Activated T-helper 9 cell treated with anti-CD3 and anti-CD28 coated beads, Interleukin-2, amount 50 U/mL, for 16 hours (primary cell): ENCODE data around the gene BTBD19.
"Not testable (repeated sequence)": the region's sequence is repeated elsewhere in the genome, so short reads cannot be mapped to it uniquely, and the experiment has no call there.

Source experiments
- DNase-seq: peaks from one replicate; pipeline ENCODE4 v3.0.0-alpha.2; 2020; ENCODE audit warnings: low read depth

The BTBD19 gene, protein sequence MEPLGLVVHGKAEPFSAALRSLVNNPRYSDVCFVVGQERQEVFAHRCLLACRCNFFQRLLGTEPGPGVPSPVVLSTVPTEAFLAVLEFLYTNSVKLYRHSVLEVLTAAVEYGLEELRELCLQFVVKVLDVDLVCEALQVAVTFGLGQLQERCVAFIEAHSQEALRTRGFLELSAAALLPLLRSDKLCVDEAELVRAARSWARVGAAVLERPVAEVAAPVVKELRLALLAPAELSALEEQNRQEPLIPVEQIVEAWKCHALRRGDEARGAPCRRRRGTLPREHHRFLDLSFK

DNA sequence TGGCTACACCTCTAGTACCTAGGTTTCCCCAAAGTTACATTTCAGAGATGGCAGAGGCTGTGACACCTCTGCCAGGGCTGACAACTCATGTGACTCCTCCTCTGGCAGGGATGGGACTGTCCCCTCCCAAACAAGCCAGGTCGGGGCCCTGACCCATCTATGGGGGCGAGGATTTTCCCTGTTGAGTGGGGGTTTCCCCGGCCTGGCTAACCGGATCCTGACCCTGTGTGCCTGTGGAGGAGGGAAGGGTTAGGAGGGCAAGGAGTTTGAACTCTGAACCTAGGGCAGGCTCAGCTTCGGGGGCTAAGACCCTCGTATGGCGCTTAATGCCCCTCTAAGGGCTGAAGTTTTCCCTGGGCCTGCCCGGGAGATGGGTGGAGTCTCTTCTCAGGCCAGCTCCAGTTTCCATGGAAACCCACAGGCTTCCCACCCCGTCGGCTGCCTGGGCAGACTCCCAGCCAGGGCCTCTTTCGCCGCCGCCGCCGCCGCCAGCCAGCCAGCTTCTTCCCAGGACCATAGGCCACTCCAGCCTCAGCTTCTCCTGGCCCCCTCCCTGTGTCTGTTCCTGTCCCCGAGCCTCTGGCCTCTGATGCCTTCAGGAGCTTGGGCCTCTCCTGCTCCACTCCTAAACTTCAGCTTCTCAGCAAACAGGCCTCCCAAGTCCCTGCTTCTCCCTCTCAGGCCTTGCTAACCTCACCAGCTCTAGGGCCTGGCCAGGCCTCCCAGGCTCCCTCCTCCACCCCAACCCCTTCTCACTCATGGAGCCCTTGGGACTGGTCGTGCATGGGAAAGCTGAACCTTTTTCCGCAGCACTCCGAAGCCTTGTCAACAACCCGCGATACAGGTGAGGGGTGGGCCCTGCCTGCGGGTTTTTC, at the start of gene BTBD19:
Gene BTBD19, plus strand, starts transcription at position 461 of the 875 bp plus-strand sequence. Its CDS starts 298 bp downstream, at position 759.
- peak; percentile 75 for DNase-seq

DNA sequence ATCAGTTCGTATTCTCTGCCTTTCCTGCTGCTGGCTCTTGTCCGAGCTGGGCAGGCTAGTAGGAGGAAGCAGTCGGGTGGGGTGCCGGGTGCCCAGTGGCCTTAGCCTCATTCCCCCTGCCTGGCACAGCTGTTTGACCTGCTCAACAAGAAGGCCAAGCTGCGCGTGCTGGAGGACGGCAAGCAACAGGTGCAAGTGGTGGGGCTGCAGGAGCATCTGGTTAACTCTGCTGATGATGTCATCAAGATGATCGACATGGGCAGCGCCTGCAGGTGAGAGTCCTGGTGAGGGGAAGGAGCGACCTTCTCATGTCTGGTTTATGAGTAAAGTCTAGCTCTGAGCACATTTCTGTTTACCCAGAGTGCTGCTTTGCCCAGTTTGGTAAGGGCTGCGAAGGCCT, 49.2 kb upstream of the BTBD19 start:
- DNase-seq: no peak

DNA sequence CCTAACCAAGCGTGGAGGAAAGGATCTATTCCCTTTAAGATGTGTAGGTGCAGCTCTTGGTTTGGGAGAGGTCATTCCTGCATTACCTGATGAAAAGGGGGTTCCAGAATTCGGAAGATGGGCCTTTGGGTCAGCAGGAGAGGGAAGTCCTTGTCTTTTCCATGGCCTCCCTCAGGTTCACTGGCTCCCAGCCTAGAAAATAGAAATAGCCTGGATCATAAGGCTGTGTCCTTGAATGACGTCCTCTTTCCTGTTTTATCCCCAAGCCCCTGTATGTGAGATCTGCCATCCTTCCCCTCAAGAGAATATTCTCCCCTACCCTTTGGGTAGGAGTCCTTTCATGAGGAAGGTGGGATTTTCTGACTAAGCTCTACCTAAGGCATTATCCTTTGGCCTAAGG, 47.4 kb upstream of the BTBD19 start:
- no peak for DNase-seq

DNA sequence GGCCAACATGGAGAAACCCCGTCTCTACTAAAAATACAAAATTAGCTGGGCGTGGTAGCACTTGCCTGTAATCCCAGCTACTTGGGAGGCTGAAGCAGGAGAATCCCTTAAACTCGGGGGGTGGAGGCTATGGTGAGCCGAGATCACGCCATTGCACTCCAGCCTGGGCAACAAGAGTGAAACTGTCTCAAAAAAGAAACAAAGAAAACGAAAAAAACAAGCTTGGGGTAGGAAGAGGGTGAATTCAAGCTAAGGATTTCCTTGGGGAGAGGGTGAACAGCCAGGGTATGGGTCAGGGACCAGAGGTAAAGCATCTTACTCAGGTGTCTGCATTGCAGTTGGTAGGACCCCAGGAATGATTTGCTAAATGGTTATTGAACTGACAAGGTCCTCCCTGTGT, 41.9 kb upstream of the BTBD19 start:
- DNase-seq: not testable (repeated sequence)

DNA sequence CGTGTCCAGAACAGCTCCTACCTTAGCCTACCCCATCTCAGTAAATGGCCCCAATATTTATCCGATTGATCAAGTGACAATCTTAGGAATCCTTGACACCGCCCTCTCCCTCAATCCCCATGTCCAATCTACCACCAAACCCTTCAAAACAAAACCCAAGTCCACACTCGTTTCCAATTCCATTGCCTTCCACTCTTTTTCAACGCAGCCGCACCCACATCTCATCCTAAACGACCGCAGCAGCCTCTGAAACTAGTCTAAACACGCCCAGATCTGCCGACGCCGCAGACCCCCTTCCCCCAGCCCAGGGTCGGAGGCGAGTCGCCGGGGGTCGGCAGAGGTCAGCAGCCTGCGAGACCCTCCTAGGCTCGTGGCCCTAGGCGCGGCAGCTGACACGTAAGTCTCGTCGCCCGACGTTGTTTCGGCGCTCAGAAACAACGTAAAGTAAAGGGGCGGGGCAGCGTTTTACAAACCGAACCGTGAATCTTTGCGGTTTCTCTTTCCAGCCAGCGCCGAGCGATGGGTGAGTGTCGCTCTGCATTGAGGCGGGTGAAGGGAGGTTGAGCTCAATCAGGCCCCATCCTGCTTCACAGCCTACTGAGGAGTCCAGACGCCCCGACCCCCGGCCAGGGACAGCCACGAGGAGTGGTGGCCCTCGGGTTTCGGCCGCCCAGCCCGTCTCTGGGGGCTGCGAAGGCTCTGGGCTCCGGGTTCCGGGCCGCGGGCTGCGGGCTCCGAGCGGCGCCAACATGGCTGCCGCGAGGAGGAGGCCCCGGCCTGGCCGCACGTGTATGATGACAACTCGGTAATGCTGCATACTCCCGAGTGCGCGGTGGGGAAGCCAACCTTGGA, 33.0 kb upstream of the BTBD19 start, which contains the start of gene RPS8:
Gene RPS8, plus strand, starts transcription at position 463 of the 852 bp plus-strand sequence. Its CDS starts 57 bp downstream, at position 520.
- DNase-seq: peak; percentile 85

DNA sequence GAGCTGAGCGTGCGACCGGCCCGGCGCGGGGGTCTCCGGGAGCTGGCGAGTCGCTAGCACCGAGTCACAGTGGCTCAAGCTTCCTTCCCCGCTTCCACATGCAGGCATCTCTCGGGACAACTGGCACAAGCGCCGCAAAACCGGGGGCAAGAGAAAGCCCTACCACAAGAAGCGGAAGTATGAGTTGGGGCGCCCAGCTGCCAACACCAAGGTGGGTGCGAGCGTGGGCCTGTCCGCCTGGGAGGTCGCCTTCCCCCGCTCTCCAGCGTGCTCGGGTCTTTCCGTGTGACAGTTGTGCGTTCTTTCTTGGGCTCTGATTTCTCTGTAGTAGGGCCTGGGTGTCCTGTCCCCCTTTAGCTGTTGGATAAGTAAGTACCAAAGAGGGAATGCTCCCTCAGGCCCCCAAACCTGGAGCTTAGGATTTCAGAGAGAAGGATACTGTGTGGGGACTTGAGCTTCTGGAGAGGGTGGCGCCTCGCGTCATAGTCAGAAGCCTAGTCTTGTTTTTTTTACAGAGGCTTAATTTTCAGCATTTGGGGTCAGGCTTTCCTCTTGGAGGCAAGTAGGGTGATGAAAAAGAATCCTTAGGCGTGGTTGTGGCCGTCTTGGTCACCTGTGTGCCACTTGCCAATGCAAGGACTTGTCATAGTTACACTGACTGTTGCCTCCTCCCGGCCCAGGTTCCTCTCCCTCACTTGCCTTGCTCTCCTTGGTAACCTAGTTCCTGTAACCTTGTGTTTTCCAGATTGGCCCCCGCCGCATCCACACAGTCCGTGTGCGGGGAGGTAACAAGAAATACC, 32.2 kb upstream of the BTBD19 start:
- peak; percentile 12 for DNase-seq

DNA sequence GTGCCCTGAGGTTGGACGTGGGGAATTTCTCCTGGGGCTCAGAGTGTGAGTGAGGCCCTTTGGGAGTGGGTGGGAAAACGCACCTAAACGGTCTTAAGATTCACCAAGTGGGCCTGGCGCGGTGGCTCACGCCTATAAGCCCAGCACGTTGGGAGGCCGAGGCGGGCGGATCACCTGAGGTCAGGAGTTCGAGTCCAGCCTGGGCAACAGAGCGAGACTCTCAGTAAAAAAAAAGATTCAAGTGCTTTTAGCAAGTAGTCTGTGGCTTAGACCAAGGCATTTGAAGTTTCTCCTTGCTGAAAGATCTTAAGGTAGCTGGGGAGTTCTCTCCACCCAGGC, 31.6 kb upstream of the BTBD19 start:
- DNase-seq: no peak

DNA sequence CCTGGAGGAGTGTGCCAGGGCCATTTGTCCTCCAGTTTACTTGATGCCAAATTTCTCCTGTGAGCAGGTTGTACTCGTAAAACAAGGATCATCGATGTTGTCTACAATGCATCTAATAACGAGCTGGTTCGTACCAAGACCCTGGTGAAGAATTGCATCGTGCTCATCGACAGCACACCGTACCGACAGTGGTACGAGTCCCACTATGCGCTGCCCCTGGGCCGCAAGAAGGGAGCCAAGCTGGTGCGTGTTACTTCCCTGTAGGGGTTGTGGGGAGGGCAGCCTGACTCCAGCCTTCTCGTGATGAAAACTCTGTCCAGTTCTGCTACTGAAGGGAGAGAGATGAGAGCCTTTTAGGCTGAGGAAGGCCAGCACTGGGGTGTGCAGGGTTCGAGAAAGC, 30.8 kb upstream of the BTBD19 start:
- no peak for DNase-seq

DNA sequence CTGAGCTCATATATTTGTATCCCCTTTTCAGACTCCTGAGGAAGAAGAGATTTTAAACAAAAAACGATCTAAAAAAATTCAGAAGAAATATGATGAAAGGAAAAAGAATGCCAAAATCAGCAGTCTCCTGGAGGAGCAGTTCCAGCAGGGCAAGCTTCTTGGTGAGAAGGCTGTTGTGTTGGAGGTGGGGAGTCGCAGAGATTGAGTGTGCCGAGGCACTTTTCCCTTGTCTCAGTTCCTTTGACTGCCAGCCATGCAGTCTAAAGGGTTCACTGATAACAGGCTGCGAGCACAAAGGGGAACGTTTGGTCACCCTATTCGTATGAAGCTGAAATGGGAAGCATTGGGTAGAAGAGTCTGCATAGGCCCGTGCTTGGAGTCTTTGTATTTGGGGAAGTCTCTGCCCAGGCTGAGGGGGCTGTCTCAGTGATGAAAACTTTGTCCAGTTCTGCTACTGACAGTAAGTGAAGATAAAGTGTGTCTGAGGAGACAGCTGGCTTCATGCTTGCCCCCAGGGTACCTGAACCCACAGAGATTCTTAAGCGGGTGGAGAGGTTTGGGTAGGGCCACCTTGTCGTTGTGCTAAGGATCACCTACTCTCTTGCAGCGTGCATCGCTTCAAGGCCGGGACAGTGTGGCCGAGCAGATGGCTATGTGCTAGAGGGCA, 30.2 kb upstream of the BTBD19 start:
- DNase-seq: no peak

DNA sequence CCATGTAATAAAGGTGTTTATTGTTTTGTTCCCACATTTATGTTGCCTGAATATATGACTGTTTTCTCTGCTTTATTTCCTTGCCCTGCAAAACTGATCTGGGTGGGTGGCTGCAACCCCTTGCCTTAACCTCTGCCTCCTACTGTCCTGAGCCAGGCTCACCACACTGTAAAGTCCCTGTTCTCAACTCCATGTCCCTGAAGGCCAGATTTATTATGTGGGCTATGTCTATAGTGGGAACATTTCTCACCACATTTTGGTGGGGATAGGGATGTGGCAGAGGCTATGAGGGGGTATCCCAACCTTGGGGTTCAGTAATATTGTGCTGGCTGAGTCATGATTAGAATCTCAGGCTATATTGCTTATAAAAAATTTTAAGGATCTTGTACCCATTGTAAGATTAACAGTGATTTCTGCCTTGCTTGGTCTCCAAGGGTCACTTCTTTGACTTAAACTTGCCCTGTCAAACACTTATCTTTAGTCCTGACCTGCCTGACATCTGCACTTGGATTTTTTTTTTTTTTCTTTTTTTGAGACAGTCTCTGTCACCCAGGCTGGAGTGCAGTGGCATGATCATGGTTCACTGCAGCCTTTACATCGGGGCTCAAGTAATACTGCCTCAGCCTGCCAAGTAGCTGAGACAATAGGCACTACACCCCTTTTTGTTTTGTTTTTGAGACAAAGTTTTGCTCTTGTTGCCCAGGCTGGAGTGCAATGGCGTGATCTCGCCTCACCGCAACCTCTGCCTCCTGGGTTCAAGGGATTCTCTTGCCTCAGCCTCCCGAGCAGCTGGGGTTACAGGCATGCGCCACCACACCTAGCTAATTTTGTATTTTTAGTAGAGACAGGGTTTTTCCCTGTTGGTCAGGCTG, 29.4 kb upstream of the BTBD19 start:
- no peak for DNase-seq

DNA sequence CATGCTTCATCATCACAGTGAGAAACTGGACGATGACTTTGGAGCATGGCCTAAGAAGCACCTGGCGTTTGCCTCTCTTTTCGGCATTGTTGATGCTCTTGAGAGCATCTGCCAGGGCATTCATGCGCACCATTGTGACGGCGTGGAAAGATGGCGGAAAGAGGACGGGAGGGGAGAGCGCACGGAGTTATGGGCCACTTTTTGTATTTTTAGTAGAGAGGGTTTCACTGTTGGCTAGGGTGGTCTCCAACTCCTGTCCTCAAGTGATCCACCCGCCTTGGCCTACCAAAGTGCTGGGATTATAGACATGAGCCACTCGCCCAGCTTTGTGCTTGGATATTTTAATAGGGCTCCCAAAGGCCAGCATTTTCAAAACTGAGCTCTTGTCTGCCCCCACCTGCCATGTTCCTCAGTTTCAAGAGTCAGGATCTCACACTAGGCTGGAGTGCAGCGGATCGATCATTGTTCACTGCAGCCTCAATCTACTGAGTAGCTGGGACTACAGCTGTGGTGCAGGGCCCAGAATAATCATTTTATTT, 27.7 kb upstream of the BTBD19 start:
- DNase-seq: no peak

DNA sequence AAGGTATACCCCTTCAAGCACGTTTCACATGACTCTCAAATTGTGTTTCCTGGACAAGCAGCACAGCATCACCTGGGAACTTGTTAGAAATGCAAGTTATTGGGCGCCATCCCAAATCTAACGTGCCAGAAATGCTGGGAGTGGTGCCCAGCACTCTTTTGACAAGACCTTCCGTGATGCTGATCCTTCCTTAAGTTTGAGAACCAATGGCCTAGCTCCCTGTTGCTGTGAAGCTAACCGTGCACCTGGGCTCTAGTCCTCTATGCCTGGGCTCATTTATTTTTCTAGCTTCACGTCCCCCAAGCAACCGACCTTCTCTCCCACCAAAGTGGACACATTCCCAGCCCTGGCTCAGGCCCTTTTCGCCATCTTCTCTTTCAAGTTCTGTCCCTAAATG, 24.6 kb upstream of the BTBD19 start:
- DNase-seq: no peak

DNA sequence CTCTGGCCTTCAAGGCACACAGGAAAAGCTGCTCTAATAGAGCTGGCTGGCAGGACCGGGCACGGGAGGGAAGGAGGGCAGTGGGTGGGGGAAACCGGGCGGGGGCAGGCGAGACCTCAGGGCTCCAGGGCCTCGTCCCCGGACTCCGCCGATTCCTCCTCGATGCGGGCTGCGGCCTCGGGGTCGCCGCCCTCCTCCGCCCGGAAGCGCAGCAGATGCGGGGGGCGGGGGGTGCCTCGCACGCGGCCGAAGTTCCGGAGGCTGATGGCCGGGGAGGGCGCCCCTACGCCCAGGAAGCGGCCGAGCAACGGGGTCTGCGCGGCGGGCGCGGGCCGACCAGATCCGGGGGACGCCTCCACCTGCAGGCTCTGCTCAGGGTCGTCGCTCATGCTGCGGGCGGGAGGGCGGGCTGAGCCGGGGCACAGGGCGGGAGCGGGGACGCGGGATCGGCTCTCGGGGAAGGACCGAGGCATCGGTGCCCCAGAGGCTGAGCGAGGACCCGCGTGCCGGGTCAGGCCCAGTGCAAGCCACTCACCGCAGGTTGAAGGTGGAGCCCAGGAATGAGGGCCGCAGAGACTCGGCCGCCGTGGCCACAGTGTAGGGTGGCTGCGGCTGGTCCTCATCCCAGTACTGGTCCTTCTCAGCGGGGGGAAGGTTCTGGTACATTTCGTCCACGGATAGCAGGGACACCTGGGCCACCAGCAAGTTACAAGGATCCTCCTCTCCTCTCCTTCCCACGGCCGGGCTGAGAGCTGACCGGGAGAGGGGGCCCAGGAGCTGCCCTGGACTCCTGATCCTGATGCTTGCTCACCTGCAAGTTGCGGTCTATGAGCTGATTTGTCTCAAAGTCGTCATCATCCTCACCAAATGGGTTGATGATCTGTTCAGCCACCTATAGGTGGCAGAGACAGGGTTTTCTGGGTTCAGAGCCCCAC, 24.0 kb upstream of the BTBD19 start:
- DNase-seq: no peak

DNA sequence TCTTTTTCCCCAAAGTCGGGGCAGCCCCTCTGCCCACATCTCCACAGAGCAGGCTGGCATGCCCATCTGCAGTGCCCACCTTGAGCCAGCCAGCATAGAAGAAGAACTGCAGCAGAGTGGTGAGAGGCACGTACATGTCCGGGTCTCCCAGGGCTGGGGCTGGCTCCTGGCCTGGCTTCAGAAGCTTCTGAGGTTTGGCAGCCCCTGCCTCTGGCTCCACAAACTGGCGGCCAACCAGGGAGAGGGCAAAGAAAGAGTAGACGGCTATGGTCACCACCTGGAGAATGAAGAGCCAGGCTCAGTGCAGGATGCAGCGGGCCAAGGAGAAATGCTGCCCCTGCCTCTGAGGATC, 23.3 kb upstream of the BTBD19 start:
- no peak for DNase-seq

DNA sequence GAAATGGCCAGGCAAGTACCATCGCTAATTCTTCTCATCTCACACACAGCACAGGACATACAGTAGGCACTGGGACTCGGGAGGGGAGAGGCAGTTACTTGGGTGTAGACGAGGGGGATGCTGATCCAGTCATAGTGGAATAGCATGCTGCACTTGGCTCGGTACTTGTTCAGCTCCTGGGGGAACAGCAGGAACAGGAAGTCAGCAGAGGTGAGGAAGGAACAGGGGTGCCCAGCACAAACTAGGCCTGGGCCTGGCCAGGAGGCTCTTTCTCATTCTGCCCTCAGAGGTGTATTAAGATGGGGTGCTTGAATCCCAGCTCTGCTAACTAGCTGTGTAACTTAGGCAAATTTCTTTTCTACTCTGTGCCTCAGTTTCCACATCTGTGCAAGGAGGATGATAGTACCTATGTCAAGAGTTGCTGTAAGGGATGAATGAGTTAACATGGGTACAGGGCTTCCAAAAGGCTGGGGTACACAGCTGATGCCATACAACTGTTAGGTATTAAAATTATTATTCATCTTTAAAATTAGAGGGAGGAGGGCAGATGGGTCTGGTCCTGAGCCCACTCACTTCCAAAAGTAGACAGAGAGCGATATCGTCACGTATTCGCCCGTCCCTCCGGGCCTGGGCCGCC, 22.7 kb upstream of the BTBD19 start:
- DNase-seq: no peak

DNA sequence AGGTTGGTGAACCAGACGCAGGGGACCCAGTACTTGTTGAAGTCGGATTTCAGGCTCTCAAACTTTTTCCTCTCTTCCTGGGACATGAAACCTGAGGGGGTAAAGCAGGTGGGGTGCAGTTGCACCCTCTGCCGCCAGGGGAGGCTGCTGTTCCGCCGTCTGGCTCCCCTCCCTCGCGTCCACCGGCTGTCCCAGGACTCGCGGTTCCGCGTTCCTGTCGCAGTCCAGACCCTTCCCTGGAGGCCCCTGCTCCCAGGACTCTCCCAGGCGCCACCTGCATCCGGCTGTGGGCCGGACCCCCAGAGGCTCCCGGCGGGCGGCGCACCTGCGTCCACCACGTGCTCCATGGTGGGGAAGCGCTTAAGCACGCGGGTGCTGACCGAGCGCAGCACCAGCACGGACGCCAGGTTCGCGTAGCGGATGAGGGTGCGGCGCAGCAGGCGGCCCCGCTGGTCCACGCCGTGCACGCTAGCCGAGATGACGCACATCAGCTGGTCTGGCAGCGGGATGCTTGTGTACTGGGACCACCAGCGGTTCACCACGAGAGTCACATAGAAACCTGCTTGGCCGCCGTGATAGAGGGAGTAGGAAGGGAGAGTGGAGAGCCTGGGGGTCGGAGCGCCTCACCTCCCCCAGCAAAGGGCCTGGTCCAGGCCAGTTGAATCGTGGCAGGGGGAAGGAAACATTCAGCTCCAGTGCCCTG, 22.0 kb upstream of the BTBD19 start:
- DNase-seq: peak; percentile 65

DNA sequence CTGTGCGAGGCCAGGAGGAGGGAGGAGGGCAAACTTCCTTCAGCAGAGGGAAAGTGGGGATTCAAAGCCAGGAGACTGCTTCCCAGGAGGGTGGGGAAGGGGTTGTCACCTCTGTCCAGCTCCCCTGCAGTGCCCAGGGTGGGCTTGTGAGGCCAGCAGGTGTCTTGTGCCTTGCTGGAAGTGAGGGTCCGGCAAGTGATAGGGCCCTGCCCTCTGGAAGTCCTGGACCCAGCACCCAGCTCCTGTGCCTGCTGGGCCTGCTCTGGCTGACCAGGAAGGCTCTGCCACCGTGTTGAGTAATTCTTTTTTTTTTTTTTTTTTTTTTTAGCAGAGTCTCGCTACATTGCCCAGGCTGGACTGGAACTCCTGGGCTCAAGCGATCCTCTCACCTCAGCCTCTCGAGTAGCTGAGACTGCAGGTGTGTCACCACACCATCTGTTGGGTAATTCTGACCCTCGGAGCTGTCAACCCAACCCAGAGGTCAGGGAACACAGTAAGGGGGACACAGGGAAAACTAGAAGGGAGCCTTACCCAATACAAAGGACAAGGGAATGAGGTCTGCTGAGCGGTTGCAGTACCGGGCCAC, 21.4 kb upstream of the BTBD19 start:
- no peak for DNase-seq
